Fibroblast of skin of left biceps (primary cell): Measurements from ENCODE around the gene TYW1B.
"Not testable (repeated sequence)": the region's sequence is repeated elsewhere in the genome, so short reads cannot be mapped to it uniquely, and the experiment has no call there.

Source experiments
- DNase-seq, 2 experiments: peaks; one replicate each; pipeline ENCODE4 v3.0.0-alpha.2; 2013; ENCODE audit warnings: low read depth in 2 of 2

Gene TYW1B

GRCh38 chr7:72556733-72557132, 271.3 kb downstream of the TYW1B start:
- DNase-seq = not testable (repeated sequence)

GRCh38 chr7:72555238-72555637, 272.8 kb downstream of the TYW1B start:
- not testable (repeated sequence) for DNase-seq

GRCh38 chr7:72554401-72554800, 273.6 kb downstream of the TYW1B start:
- not testable (repeated sequence) for DNase-seq

- not testable (repeated sequence) for DNase-seq
Observed at GRCh38 chr7:72550454-72550853, 277.5 kb downstream of the TYW1B start.

DNA sequence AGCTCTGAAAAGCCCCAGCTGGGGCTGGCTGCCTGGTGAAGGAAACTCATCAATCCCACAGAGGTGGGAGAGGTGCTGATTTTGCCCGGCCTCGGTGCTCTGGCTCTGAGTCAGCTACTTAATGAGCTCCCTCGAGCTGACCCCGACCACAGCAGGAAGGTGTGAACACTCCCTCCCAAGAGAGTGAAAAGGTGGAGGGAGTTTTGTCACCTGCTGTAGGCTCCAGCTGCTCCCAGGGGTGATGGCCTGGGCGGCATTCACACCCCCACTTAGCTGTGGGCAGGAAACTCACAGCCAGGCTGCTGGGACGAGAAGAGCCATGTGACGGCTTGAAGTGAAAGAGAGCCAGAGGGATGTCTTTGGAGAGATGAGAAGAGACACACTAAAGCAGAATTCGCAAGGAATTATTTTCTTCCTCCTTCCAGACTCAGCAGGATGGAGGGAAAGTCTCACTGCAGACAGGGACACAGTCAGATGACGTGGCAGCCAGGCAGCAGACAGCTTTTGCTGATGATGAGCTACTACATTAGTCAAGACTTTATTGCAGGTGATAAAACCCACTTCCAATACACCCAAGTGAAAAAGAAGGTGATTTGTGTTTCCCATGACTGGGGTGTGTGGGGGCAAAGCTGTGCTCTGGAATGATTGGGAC, 281.3 kb downstream of the TYW1B start:
- not testable (repeated sequence) for DNase-seq

- DNase-seq = not testable (repeated sequence)
Observed at GRCh38 chr7:72544531-72544930, 283.5 kb downstream of the TYW1B start.

- no peak for DNase-seq
Observed at GRCh38 chr7:72540923-72541322, 287.1 kb downstream of the TYW1B start.

- DNase-seq = no peak
Observed at GRCh38 chr7:72540106-72540611, 287.8 kb downstream of the TYW1B start.

GRCh38 chr7:72539702-72540101, 288.3 kb downstream of the TYW1B start:
- no peak for DNase-seq

GRCh38 chr7:72538856-72539255, 289.1 kb downstream of the TYW1B start:
- no peak for DNase-seq

- DNase-seq = no peak
Observed at GRCh38 chr7:72538147-72538546, 289.9 kb downstream of the TYW1B start.

- DNase-seq = not testable (repeated sequence)
Observed at GRCh38 chr7:72536038-72536437, 292.0 kb downstream of the TYW1B start.

GRCh38 chr7:72531048-72531447, 297.0 kb downstream of the TYW1B start:
- not testable (repeated sequence) for DNase-seq
